HepG2 (cell line): ENCODE measurements around the gene ATAD3A. TPM values are rescaled to one million over a fixed set of nuclear protein-coding genes. Genes with fewer than 3 reads are reported as not detected.

ENCODE experiments used
- NFKB2 ChIP-seq: sonication (generic); formaldehyde crosslinking; IDR thresholded peaks from 2 replicates; pipeline ENCODE4 v1.4.0; 2020; ENCODE audit warnings: missing genetic modification reagents, borderline replicate concordance
- NFYB ChIP-seq: sonication (generic); formaldehyde crosslinking; IDR thresholded peaks from 2 replicates; pipeline ENCODE4 v1.4.0; 2020; ENCODE audit warnings: missing genetic modification reagents
- POLR2AphosphoS2 ChIP-seq: IDR thresholded peaks from 2 replicates; pipeline ENCODE4 v1.6.1; 2011; ENCODE audit warnings: low read depth, low read length, improper control_type of control experiment
- REL ChIP-seq: sonication (generic); formaldehyde crosslinking; conservative IDR thresholded peaks from 2 replicates; pipeline ENCODE4 v1.8.0; 2022; ENCODE audit warnings: mild to moderate bottlenecking, missing genetic modification reagents, moderate library complexity
- TFDP2 ChIP-seq: sonication (generic); formaldehyde crosslinking; IDR thresholded peaks from 2 replicates; pipeline ENCODE4 v1.4.0; 2020; ENCODE audit warnings: missing genetic modification reagents
- ZBTB33 ChIP-seq: sonication (generic); formaldehyde crosslinking; IDR thresholded peaks from 2 replicates; pipeline ENCODE4 v1.4.0; 2020; ENCODE audit warnings: missing genetic modification reagents
- ZBTB34 ChIP-seq: sonication (generic); formaldehyde crosslinking; IDR thresholded peaks from 2 replicates; pipeline ENCODE4 v1.8.0; 2022; ENCODE audit warnings: mild to moderate bottlenecking, missing genetic modification reagents
- ZEB1 ChIP-seq: IDR thresholded peaks from 2 replicates; pipeline ENCODE4 v1.6.1; 2012; ENCODE audit warnings: mild to moderate bottlenecking, low read depth, inconsistent platforms; ENCODE audit not compliant: insufficient replicate concordance
- ZNF589 ChIP-seq: sonication (generic); formaldehyde crosslinking; conservative IDR thresholded peaks from 2 replicates; pipeline ENCODE4 v1.8.0; 2022; ENCODE audit warnings: mild to moderate bottlenecking, moderate library complexity, missing genetic modification reagents
- ZSCAN22 ChIP-seq: sonication (generic); formaldehyde crosslinking; IDR thresholded peaks from 2 replicates; pipeline ENCODE4 v1.4.0; 2020; ENCODE audit warnings: mild to moderate bottlenecking, missing genetic modification reagents
- polyA plus RNA-seq, 8 experiments: library from polyadenylated mRNA; depleted of rRNA in 3 of 8; stranded (reverse) in 7 of 8; unstranded in 1 of 8; fragments of >200 nt; fragmentation: Illumina TruSeq in 4 of 8; extraction: Trizol in 4 of 8; gene quantifications; 2 replicates each; pipeline versions ENCODE4 v1.2.1 to v1.2.3, GENCODE V29; 2011 to 2016; ENCODE audit warnings: low read depth in 4 of 8, missing spikeins in 1 of 8, mixed read lengths in 1 of 8; ENCODE audit not compliant: insufficient read depth in 1 of 8
- total RNA-seq, 5 experiments: library from RNA; depleted of rRNA; stranded (reverse); fragments of >200 nt; fragmentation: Illumina TruSeq; extraction: Trizol; gene quantifications; 2 replicates each; pipeline ENCODE4 v1.2.3, GENCODE V29; 2016; ENCODE audit warnings: low read depth in 1 of 5

Gene ATAD3A
- total and polyA plus RNA-seq, 2 of the 13 experiments (the other 11 are each of a cell fraction or from before 2014, with no cell fraction given): 10.6 to 49.0 TPM

GRCh38 chr1:1510912-1511532 is 940 bp upstream of the ATAD3A start (continued):
- TF ChIP-seq NFKB2 (CRISPR knock-in tag) (no peak), ZEB1 (peak; percentile 47), REL (CRISPR knock-in tag) (0 out of 2 replicates have a peak, but pooled peaks have one; percentile 3), NFYB (CRISPR knock-in tag) (peak; percentile 24; the same call in 1 of the 2 replicates), ZNF589 (CRISPR knock-in tag) (peak; percentile 14; the same call in 1 of the 2 replicates), POLR2AphosphoS2 (no peak), TFDP2 (CRISPR knock-in tag) (peak; percentile 49; the same call in 1 of the 2 replicates), ZBTB34 (CRISPR knock-in tag) (0 out of 2 replicates have a peak, but pooled peaks have one; percentile 31), ZSCAN22 (no peak), ZBTB33 (CRISPR knock-in tag) (peak; percentile 91)
- TF ChIP-seq, all 625 proteins: peak for 13
